ENCODE data around the gene MCM5.
"Not testable (repeated sequence)": the region's sequence is repeated elsewhere in the genome, so short reads cannot be mapped to it uniquely, and the experiment has no call there.

MCM5 gene

GRCh38 chr22:35390933-35391332 lies 9.0 kb upstream of the MCM5 start:
- H3K9ac ChIP-seq (ENCODE audit: low read depth in 1 of 2, low read length in 2 of 2) = no peak overlapping the region
- H3K27ac ChIP-seq (ENCODE audit: low read depth in 2 of 2, low read length in 2 of 2) = no peak overlapping the region
- peaks cover 22 to 24% of the 10 kb centered on the region in 2 donors for H3K36me3 ChIP-seq (ENCODE audit: control insufficient read depth in 2 of 2, insufficient read depth in 2 of 2, low read length in 2 of 2)
- no peak overlapping the region for H3K4me3 ChIP-seq (ENCODE audit: low read length in 2 of 2)
- no peaks in the 10 kb centered on the region for H3K27me3 ChIP-seq (ENCODE audit: control insufficient read depth in 2 of 2, insufficient read depth in 2 of 2, low read length in 2 of 2)
- no peaks in the 10 kb centered on the region for H3K9me3 ChIP-seq (ENCODE audit: control insufficient read depth in 2 of 2, low read length in 2 of 2)
- H3K4me1 ChIP-seq (ENCODE audit: control insufficient read depth in 2 of 2, insufficient read depth in 2 of 2, low read length in 2 of 2) = no peaks in the 10 kb centered on the region

- no peaks in the 10 kb centered on the region for H3K4me1 ChIP-seq (ENCODE audit: control insufficient read depth in 2 of 2, insufficient read depth in 2 of 2, low read length in 2 of 2)
- no peaks in the 10 kb centered on the region for H3K9me3 ChIP-seq (ENCODE audit: control insufficient read depth in 2 of 2, low read length in 2 of 2)
- H3K4me3 ChIP-seq (ENCODE audit: low read length in 2 of 2) = no peak overlapping the region
- no peak overlapping the region for H3K27ac ChIP-seq (ENCODE audit: low read depth in 2 of 2, low read length in 2 of 2)
- H3K36me3 ChIP-seq (ENCODE audit: control insufficient read depth in 2 of 2, insufficient read depth in 2 of 2, low read length in 2 of 2) = peaks cover 12 to 13% of the 10 kb centered on the region in 2 donors
- H3K9ac ChIP-seq (ENCODE audit: low read depth in 1 of 2, low read length in 2 of 2) = no peak overlapping the region
- H3K27me3 ChIP-seq (ENCODE audit: control insufficient read depth in 2 of 2, insufficient read depth in 2 of 2, low read length in 2 of 2) = no peaks in the 10 kb centered on the region
Measured at GRCh38 chr22:35392357-35392756, 7.6 kb upstream of the MCM5 start.

GRCh38 chr22:35393116-35394010 lies 6.6 kb upstream of the MCM5 start:
- Histone ChIP-seq H3K36me3 (ENCODE audit: control insufficient read depth in 2 of 2, insufficient read depth in 2 of 2, low read length in 2 of 2) (peaks cover 11% of the 10 kb centered on the region in 2 donors), H3K9ac (ENCODE audit: low read depth in 1 of 2, low read length in 2 of 2) (no peak overlapping the region), H3K27me3 (ENCODE audit: control insufficient read depth in 2 of 2, insufficient read depth in 2 of 2, low read length in 2 of 2) (no peaks in the 10 kb centered on the region), H3K4me3 (ENCODE audit: low read length in 2 of 2) (no peak overlapping the region), H3K4me1 (ENCODE audit: control insufficient read depth in 2 of 2, insufficient read depth in 2 of 2, low read length in 2 of 2) (no peaks in the 10 kb centered on the region), H3K27ac (ENCODE audit: low read depth in 2 of 2, low read length in 2 of 2) (no peak overlapping the region), H3K9me3 (ENCODE audit: control insufficient read depth in 2 of 2, low read length in 2 of 2) (no peaks in the 10 kb centered on the region)

DNA sequence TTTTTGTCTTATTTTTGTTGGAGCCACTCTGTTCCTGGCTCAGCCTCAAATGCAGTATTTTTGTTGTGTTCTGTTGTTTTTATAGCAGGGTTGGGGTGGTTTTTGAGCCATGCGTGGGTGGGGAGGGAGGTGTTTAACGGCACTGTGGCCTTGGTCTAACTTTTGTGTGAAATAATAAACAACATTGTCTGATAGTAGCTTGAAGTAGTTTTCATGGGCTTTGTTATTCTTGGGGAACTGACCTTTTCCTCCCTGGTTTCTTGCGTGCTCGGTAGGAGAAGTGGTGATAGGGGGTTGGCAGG lies 6.0 kb upstream of the MCM5 start:
- H3K27me3 ChIP-seq (ENCODE audit: control insufficient read depth in 2 of 2, insufficient read depth in 2 of 2, low read length in 2 of 2) = no peaks in the 10 kb centered on the region
- H3K9ac ChIP-seq (ENCODE audit: low read depth in 1 of 2, low read length in 2 of 2) = no peak overlapping the region
- H3K36me3 ChIP-seq (ENCODE audit: control insufficient read depth in 2 of 2, insufficient read depth in 2 of 2, low read length in 2 of 2) = peaks cover 7 to 11% of the 10 kb centered on the region in 2 donors
- H3K27ac ChIP-seq (ENCODE audit: low read depth in 2 of 2, low read length in 2 of 2) = no peak overlapping the region
- no peaks in the 10 kb centered on the region for H3K9me3 ChIP-seq (ENCODE audit: control insufficient read depth in 2 of 2, low read length in 2 of 2)
- no peak overlapping the region for H3K4me3 ChIP-seq (ENCODE audit: low read length in 2 of 2)
- H3K4me1 ChIP-seq (ENCODE audit: control insufficient read depth in 2 of 2, insufficient read depth in 2 of 2, low read length in 2 of 2) = no peaks in the 10 kb centered on the region

- Histone ChIP-seq H3K27ac (ENCODE audit: low read depth in 2 of 2, low read length in 2 of 2) (no peak overlapping the region), H3K9me3 (ENCODE audit: control insufficient read depth in 2 of 2, low read length in 2 of 2) (no peaks in the 10 kb centered on the region), H3K4me3 (ENCODE audit: low read length in 2 of 2) (no peak overlapping the region), H3K27me3 (ENCODE audit: control insufficient read depth in 2 of 2, insufficient read depth in 2 of 2, low read length in 2 of 2) (no peaks in the 10 kb centered on the region), H3K36me3 (ENCODE audit: control insufficient read depth in 2 of 2, insufficient read depth in 2 of 2, low read length in 2 of 2) (peaks cover 7 to 9% of the 10 kb centered on the region in 2 donors), H3K9ac (ENCODE audit: low read depth in 1 of 2, low read length in 2 of 2) (no peak overlapping the region), H3K4me1 (ENCODE audit: control insufficient read depth in 2 of 2, insufficient read depth in 2 of 2, low read length in 2 of 2) (peaks cover under 1 to 4% of the 10 kb centered on the region in 2 donors)
Measured at GRCh38 chr22:35394810-35395563, 5.0 kb upstream of the MCM5 start.

DNA sequence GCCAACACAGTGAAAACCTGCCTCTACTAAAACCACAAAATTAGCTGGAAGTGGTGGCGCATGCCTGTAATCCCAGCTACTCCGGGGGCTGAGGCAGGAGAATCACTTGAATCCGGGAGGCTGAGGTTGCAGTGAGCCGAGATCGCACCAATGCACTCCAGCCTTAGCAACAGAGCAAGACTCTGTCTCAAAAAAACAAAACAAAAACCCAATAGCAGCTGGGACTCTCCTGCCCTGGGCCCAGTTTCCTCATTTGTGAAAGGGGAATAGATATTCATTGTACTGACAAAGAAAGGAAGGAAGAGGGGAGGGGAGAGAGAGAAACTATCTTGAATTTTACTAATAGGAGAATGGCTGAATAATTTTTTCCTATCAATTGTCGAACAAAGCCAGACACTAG lies 3.3 kb upstream of the MCM5 start:
- not testable (repeated sequence) for H3K27ac ChIP-seq (ENCODE audit: low read depth in 2 of 2, low read length in 2 of 2); H3K9ac ChIP-seq (ENCODE audit: low read depth in 1 of 2, low read length in 2 of 2); H3K4me1 ChIP-seq (ENCODE audit: control insufficient read depth in 2 of 2, insufficient read depth in 2 of 2, low read length in 2 of 2); H3K9me3 ChIP-seq (ENCODE audit: control insufficient read depth in 2 of 2, low read length in 2 of 2); H3K36me3 ChIP-seq (ENCODE audit: control insufficient read depth in 2 of 2, insufficient read depth in 2 of 2, low read length in 2 of 2); H3K4me3 ChIP-seq (ENCODE audit: low read length in 2 of 2); H3K27me3 ChIP-seq (ENCODE audit: control insufficient read depth in 2 of 2, insufficient read depth in 2 of 2, low read length in 2 of 2)

- Histone ChIP-seq H3K27ac (ENCODE audit: low read depth in 2 of 2, low read length in 2 of 2) (no peak overlapping the region), H3K27me3 (ENCODE audit: control insufficient read depth in 2 of 2, insufficient read depth in 2 of 2, low read length in 2 of 2) (no peaks in the 10 kb centered on the region), H3K4me3 (ENCODE audit: low read length in 2 of 2) (no peak overlapping the region), H3K36me3 (ENCODE audit: control insufficient read depth in 2 of 2, insufficient read depth in 2 of 2, low read length in 2 of 2) (peaks cover 5 to 7% of the 10 kb centered on the region in 2 donors), H3K9ac (ENCODE audit: low read depth in 1 of 2, low read length in 2 of 2) (no peak overlapping the region), H3K4me1 (ENCODE audit: control insufficient read depth in 2 of 2, insufficient read depth in 2 of 2, low read length in 2 of 2) (peaks cover 8% of the 10 kb centered on the region in 2 donors), H3K9me3 (ENCODE audit: control insufficient read depth in 2 of 2, low read length in 2 of 2) (no peaks in the 10 kb centered on the region)
Measured at GRCh38 chr22:35397095-35397904, 2.6 kb upstream of the MCM5 start.

DNA sequence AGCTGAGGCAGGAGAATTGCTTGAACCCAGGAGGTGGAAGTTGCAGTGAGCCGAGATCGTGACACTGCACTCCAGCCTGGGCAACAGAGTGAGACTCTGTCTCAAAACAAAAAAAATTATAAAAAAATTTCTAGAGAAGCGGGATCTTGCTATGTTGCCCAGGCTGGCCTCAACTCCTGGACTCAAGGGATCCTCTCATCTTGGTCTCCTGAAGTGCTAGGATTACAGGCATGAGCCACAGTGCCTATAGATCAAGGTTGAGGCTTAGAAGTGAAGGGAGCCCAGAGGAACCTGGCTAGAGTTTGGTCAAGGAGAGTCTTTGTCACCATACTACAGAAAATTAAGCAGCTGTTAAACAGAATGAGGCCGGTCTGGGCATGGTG lies 1.4 kb upstream of the MCM5 start:
- no peaks in the 10 kb centered on the region for H3K9me3 ChIP-seq (ENCODE audit: control insufficient read depth in 2 of 2, low read length in 2 of 2)
- no peak overlapping the region for H3K4me3 ChIP-seq (ENCODE audit: low read length in 2 of 2)
- no peak overlapping the region for H3K9ac ChIP-seq (ENCODE audit: low read depth in 1 of 2, low read length in 2 of 2)
- H3K36me3 ChIP-seq (ENCODE audit: control insufficient read depth in 2 of 2, insufficient read depth in 2 of 2, low read length in 2 of 2) = peaks cover 6 to 10% of the 10 kb centered on the region in 2 donors
- no peaks in the 10 kb centered on the region for H3K27me3 ChIP-seq (ENCODE audit: control insufficient read depth in 2 of 2, insufficient read depth in 2 of 2, low read length in 2 of 2)
- no peak overlapping the region for H3K27ac ChIP-seq (ENCODE audit: low read depth in 2 of 2, low read length in 2 of 2)
- peaks cover 8% of the 10 kb centered on the region in 2 donors for H3K4me1 ChIP-seq (ENCODE audit: control insufficient read depth in 2 of 2, insufficient read depth in 2 of 2, low read length in 2 of 2)

DNA sequence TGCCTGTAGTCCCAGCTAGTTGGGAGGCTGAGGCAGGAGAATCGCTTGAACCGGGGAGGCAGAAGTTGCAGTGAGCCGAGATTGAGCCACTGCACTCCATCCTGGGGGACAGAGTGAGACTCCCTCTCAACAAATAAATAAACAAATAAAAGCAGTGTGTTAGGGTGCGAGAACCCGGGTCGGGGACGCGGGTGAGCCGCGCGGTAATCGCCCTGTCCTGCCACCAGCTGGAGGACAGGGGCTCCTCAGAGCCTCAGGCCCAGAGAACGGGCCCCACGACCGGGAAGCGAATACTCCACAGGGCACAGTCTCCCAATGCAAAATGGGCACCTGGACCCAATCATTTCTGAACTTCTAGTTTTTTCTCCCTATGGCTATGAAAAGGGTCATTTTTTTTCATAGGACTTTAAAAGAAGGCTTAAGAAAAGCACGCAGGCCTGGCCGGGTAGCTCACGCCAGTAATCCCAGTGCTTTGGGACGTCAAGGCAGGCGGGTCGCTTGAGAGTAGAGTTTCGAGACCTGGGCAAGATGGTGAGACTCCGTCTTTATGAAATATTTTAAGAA lies 744 bp upstream of the MCM5 start:
- H3K27ac ChIP-seq (ENCODE audit: low read depth in 2 of 2, low read length in 2 of 2) = peak overlapping the region; percentile 59 to 65

More for the DNA sequence above, 744 bp upstream of the MCM5 start:
- Histone ChIP-seq H3K36me3 (ENCODE audit: control insufficient read depth in 2 of 2, insufficient read depth in 2 of 2, low read length in 2 of 2) (peaks cover 5 to 13% of the 10 kb centered on the region in 2 donors), H3K27me3 (ENCODE audit: control insufficient read depth in 2 of 2, insufficient read depth in 2 of 2, low read length in 2 of 2) (no peaks in the 10 kb centered on the region), H3K4me1 (ENCODE audit: control insufficient read depth in 2 of 2, insufficient read depth in 2 of 2, low read length in 2 of 2) (peaks cover 8% of the 10 kb centered on the region in 2 donors), H3K4me3 (ENCODE audit: low read length in 2 of 2) (peak overlapping the region; percentile 71 to 94), H3K9ac (ENCODE audit: low read depth in 1 of 2, low read length in 2 of 2) (peak overlapping the region; percentile 54 to 70), H3K9me3 (ENCODE audit: control insufficient read depth in 2 of 2, low read length in 2 of 2) (no peaks in the 10 kb centered on the region)
